Endothelial cell of umbilical vein (primary cell): ENCODE measurements around the gene PLXNA3. TPM values are rescaled to one million over a fixed set of nuclear protein-coding genes. Genes with fewer than 3 reads are reported as not detected.

Experiments
- BruUV-seq: library from RNA; stranded (reverse); fragments of 400-500 nt; replicated peaks from 2 replicates; lab custom pipeline; 2021; lab: Mats Ljungman, UMichigan
- CTCF ChIA-PET: fragments of 300-600, 350-600 bp; sonication (Branson Sonifier 250); formaldehyde crosslinking; loops from one replicate; lab custom pipeline; 2021; ENCODE audit warnings: antibody characterized with exemption, inconsistent platforms; lab: Charles Lee
- POLR2A ChIA-PET: fragments of 300-600, 350-600 bp; sonication (Branson Sonifier 250); formaldehyde crosslinking; loops from one replicate; lab custom pipeline; 2021; ENCODE audit warnings: antibody characterized with exemption, inconsistent platforms; lab: Charles Lee
- DNase-seq: peaks from one replicate; pipeline ENCODE4 v3.0.0-alpha.2; 2011; ENCODE audit warnings: low read depth, low spot score
- FAIRE-seq: peaks from 2 replicates; lab custom pipeline; 2011; peaks lifted over from hg19 to GRCh38; lab: Jason Lieb, UNC
- H2AFZ ChIP-seq: 2 replicates; pipeline ENCODE4 v1.6.0; 2012; ENCODE audit warnings: low read depth, low read length, control low read depth, inconsistent platforms
- H3K27ac ChIP-seq: 2 replicates; pipeline ENCODE4 v1.5.1; 2011; ENCODE audit warnings: low read depth, mild to moderate bottlenecking, control low read depth, low read length, moderate library complexity; ENCODE audit not compliant: insufficient read depth
- H3K27me3 ChIP-seq, 2 experiments: 2 replicates each; pipeline versions ENCODE4 v1.6.0 to v1.6.1; 2011; ENCODE audit warnings: low read length in 2 of 2, mixed read lengths in 1 of 2; ENCODE audit not compliant: control insufficient read depth in 2 of 2, insufficient read depth in 2 of 2
- H3K36me3 ChIP-seq, 2 experiments: 2 replicates in 1 of 2; 3 replicates in 1 of 2; pipeline ENCODE4 v1.5.1; 2011; ENCODE audit warnings: low read length in 2 of 2, mild to moderate bottlenecking in 1 of 2, moderate library complexity in 1 of 2; ENCODE audit not compliant: control insufficient read depth in 2 of 2, insufficient read depth in 2 of 2; ENCODE audit errors: extremely low read depth in 1 of 2
- H3K4me1 ChIP-seq: 3 replicates; pipeline ENCODE4 v1.5.1; 2011; ENCODE audit warnings: mild to moderate bottlenecking, low read length; ENCODE audit not compliant: control insufficient read depth, insufficient read depth; ENCODE audit errors: extremely low read depth
- H3K4me2 ChIP-seq: 2 replicates; pipeline ENCODE4 v1.6.1; 2011; ENCODE audit warnings: low read length, control low read depth, mixed read lengths; ENCODE audit not compliant: insufficient read depth
- H3K4me3 ChIP-seq, 3 experiments: fragments of 200-600 bp in 1 of 3; sonication (generic), shearing (Covaris generic) in 1 of 3; replicated peaks in 1 of 3; 2 replicates each; pipeline ENCODE4 v1.5.1; 2011 to 2016; ENCODE audit warnings: control low read depth in 3 of 3, low read length in 3 of 3, mild to moderate bottlenecking in 2 of 3, inconsistent platforms in 1 of 3, low read depth in 1 of 3, moderate library complexity in 1 of 3; ENCODE audit not compliant: insufficient read depth in 1 of 3
- H3K79me2 ChIP-seq: 2 replicates; pipeline ENCODE4 v1.6.0; 2012; ENCODE audit warnings: low read length, inconsistent platforms; ENCODE audit not compliant: control insufficient read depth, insufficient read depth
- H3K9ac ChIP-seq: replicated peaks from 2 replicates; pipeline ENCODE3; 2011; ENCODE audit warnings: low read length, control low read depth; ENCODE audit not compliant: insufficient read depth; ENCODE audit errors: extremely low read depth
- H3K9me1 ChIP-seq: replicated peaks from 3 replicates; pipeline ENCODE4 v1.6.0; 2011; ENCODE audit warnings: mild to moderate bottlenecking, low read length; ENCODE audit not compliant: control insufficient read depth, insufficient read depth; ENCODE audit errors: extremely low read depth
- H3K9me3 ChIP-seq: replicated peaks from 2 replicates; pipeline ENCODE4 v1.5.1; 2012; ENCODE audit warnings: low read length, inconsistent platforms; ENCODE audit not compliant: control insufficient read depth, insufficient read depth
- H4K20me1 ChIP-seq: replicated peaks from 2 replicates; pipeline ENCODE3; 2011; ENCODE audit warnings: mild to moderate bottlenecking, low read length; ENCODE audit not compliant: control insufficient read depth, insufficient read depth; ENCODE audit errors: extremely low read depth
- POLR2AphosphoS5 ChIP-seq: IDR thresholded peaks from 2 replicates; pipeline ENCODE4 v1.6.1; 2012; ENCODE audit warnings: low read depth, mild to moderate bottlenecking, control low read depth, low read length, moderate library complexity; ENCODE audit not compliant: insufficient read depth
- dilution Hi-C: fragments of 300-500 bp; cut with MboI; formaldehyde crosslinking; loops from one replicate; pipeline ENCODE4 v1.15.0; 2019; ENCODE audit warnings: low sequenced_read_pairs; ENCODE audit not compliant: extremely low pct_ligation_motif_present
- intact Hi-C: fragments of 100-400 bp; cut with micrococcal nuclease; formaldehyde crosslinking; loops from one replicate; pipeline ENCODE4 v1.10.0; 2022
- polyA plus RNA-seq, 4 experiments: library from polyadenylated mRNA; depleted of rRNA in 3 of 4; stranded (reverse) in 3 of 4; unstranded in 1 of 4; fragments of >200 nt; gene quantifications; 2 replicates each; pipeline versions ENCODE4 v1.2.1 to v1.2.3, GENCODE V29; 2011 to 2012; ENCODE audit warnings: missing spikeins in 1 of 4
- total RNA-seq: library from RNA; stranded (reverse); gene quantifications from 2 replicates; pipeline ENCODE4 v1.2.3, GENCODE V29; 2021
- TF ChIP-seq, protein P1 (sequence below), 2 donors: IDR thresholded peaks; 1 replicate in 1 of 2; 2 replicates in 1 of 2; pipeline ENCODE4 v1.5.1; 2011; ENCODE audit warnings: low read length in 2 of 2, mild to moderate bottlenecking in 2 of 2, moderate library complexity in 2 of 2, control low read depth in 1 of 2, inconsistent platforms in 1 of 2, low read depth in 1 of 2; ENCODE audit not compliant: insufficient read depth in 1 of 2; ENCODE audit errors: extremely low read depth in 1 of 2
- TF ChIP-seq, protein P2 (sequence below): IDR thresholded peaks from 2 replicates; pipeline ENCODE4 v1.6.1; 2011; ENCODE audit not compliant: insufficient read depth, insufficient read length

Gene PLXNA3
- total and polyA plus RNA-seq, 2 donors (not counting 3 experiments of a cell fraction or from before 2014, with no cell fraction given), result 56.8 to 58.6 TPM

DNA sequence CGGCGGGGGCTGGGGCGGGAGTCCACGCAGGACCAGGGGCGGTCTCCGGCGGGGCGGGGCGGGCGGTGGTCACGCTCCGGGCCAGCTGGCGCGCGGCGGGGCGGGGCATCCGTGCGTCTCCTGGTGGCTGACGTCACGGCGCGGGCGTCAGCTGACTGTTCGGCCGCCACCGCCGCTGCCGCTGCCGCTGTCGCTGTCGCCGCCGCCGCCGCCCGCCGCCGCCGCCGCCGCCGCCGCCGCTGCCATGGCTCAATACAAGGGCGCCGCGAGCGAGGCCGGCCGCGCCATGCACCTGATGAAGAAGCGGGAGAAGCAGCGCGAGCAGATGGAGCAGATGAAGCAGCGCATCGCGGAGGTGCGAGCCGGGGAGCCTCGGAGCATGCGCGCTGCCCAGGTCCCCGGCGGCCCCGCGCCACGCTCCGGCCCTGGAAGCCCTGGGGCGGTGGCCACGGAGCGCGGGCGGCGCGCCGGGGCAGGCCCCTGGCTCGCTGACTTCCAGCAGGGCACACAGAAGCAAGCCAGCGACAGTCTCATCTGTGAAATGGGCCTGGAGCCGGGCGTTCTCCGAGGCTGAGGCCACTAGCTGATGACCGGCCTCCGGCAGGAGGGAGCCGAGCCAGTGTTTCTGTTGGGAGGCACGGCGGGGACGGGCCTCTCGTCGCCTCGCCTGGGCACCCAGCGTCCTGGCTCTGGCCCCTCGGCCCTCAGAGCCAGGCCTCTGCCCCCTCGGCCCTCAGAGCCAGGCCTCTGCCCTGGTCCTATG, 13.9 kb upstream of the PLXNA3 start, which contains the start of gene FAM50A:
Gene FAM50A, plus strand, starts transcription at position 150 of the 763 bp plus-strand sequence. Its CDS starts 95 bp downstream, at position 245.
- FAIRE-seq (peak; percentile 54), DNase-seq (peak; percentile 40)
- peak within 1 kb of the TSS; percentile 26 for H2AFZ ChIP-seq
- peaks cover 8% of the 10 kb centered on the region for H3K4me1 ChIP-seq
- intact Hi-C loops (loop anchor here (5.0 kb wide), 2 partner anchors 33 to 37 kb away; partner anchors contain the start of genes DNASE1L1 and LAGE3), dilution Hi-C loops (no loop called here)
- peak within 1 kb of the TSS; percentile 84 for H3K9ac ChIP-seq
- H3K27me3 ChIP-seq, result no peaks in the 10 kb centered on the region
- ChIA-PET POLR2A (no interaction called here), CTCF (interaction anchor here (0.7 to 1.5 kb wide), 4 partner anchors 19 to 83 kb away, joined by 3 to 5 read pairs (median 4); partner anchors contain the start of gene RPL10)
- TF ChIP-seq, protein P1, sequence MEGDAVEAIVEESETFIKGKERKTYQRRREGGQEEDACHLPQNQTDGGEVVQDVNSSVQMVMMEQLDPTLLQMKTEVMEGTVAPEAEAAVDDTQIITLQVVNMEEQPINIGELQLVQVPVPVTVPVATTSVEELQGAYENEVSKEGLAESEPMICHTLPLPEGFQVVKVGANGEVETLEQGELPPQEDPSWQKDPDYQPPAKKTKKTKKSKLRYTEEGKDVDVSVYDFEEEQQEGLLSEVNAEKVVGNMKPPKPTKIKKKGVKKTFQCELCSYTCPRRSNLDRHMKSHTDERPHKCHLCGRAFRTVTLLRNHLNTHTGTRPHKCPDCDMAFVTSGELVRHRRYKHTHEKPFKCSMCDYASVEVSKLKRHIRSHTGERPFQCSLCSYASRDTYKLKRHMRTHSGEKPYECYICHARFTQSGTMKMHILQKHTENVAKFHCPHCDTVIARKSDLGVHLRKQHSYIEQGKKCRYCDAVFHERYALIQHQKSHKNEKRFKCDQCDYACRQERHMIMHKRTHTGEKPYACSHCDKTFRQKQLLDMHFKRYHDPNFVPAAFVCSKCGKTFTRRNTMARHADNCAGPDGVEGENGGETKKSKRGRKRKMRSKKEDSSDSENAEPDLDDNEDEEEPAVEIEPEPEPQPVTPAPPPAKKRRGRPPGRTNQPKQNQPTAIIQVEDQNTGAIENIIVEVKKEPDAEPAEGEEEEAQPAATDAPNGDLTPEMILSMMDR (IDR thresholded peaks at IDR 0.05; ENCODE audit: extremely low read depth in 1 of 2, insufficient read depth in 1 of 2, low read depth in 1 of 2, low read length in 2 of 2), result no peak
- TF ChIP-seq POLR2AphosphoS5, result peak; percentile 44
- TF ChIP-seq, protein P2, sequence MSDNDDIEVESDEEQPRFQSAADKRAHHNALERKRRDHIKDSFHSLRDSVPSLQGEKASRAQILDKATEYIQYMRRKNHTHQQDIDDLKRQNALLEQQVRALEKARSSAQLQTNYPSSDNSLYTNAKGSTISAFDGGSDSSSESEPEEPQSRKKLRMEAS, result no peak
- peaks cover 4 to 39% of the 10 kb centered on the region in 2 experiments for H3K36me3 ChIP-seq
- H3K4me3 ChIP-seq, result peak within 1 kb of the TSS; percentile 35 to 69 (median 50)
- H3K4me2 ChIP-seq, result peak within 1 kb of the TSS; percentile 74
- no TSS peak for BruUV-seq
- H4K20me1 ChIP-seq, result no peaks in the 10 kb centered on the region
- H3K9me3 ChIP-seq, result no peaks in the 10 kb centered on the region
- no peaks in the 10 kb centered on the region for H3K9me1 ChIP-seq
- H3K79me2 ChIP-seq, result peaks cover 45% of the 10 kb centered on the region
- peak within 1 kb of the TSS; percentile 63 for H3K27ac ChIP-seq
